Measurements from ENCODE around the gene NRXN3. TPM values are rescaled to one million over a fixed set of nuclear protein-coding genes. Genes with fewer than 3 reads are reported as not detected.

NRXN3 gene
- total RNA-seq, 1 donor: 2.5 TPM

- Histone ChIP-seq H4K20me1 (ENCODE audit: insufficient read depth, low read length) (no peaks in the 10 kb centered on the region), H3K27me3 (ENCODE audit: insufficient read depth, low read length) (no peaks in the 10 kb centered on the region), H3K79me2 (ENCODE audit: insufficient read depth, low read length) (no peaks in the 10 kb centered on the region), H3K4me3 (ENCODE audit: insufficient read depth, low read length) (no peak overlapping the region), H3K27ac (ENCODE audit: low read depth, low read length) (no peak overlapping the region), H3K4me1 (ENCODE audit: insufficient read depth, low read length) (no peaks in the 10 kb centered on the region), H3K36me3 (ENCODE audit: insufficient read depth, low read length) (no peaks in the 10 kb centered on the region), H2AFZ (ENCODE audit: low read length) (no peak overlapping the region), H3K4me2 (ENCODE audit: insufficient read depth, low read length) (no peak overlapping the region), H3K9me3 (ENCODE audit: low read depth, low read length) (no peaks in the 10 kb centered on the region)
- no peak for DNase-seq (ENCODE audit: insufficient read length, low spot score, missing footprints)
- no peak for TF ChIP-seq CTCF (IDR thresholded peaks at IDR 0.05; ENCODE audit: extremely low read depth, low read depth, low read length)
Observed at GRCh38 chr14:78445275-78445674, 275.1 kb downstream of the NRXN3 start.

- Histone ChIP-seq H3K27me3 (ENCODE audit: insufficient read depth, low read length) (no peaks in the 10 kb centered on the region), H3K36me3 (ENCODE audit: insufficient read depth, low read length) (no peaks in the 10 kb centered on the region), H3K4me1 (ENCODE audit: insufficient read depth, low read length) (no peaks in the 10 kb centered on the region), H3K4me2 (ENCODE audit: insufficient read depth, low read length) (no peak overlapping the region), H3K4me3 (ENCODE audit: insufficient read depth, low read length) (no peak overlapping the region), H3K9me3 (ENCODE audit: low read depth, low read length) (no peaks in the 10 kb centered on the region), H2AFZ (ENCODE audit: low read length) (no peak overlapping the region), H3K79me2 (ENCODE audit: insufficient read depth, low read length) (no peaks in the 10 kb centered on the region), H4K20me1 (ENCODE audit: insufficient read depth, low read length) (no peaks in the 10 kb centered on the region), H3K27ac (ENCODE audit: low read depth, low read length) (no peak overlapping the region)
- no peak for DNase-seq (ENCODE audit: insufficient read length, low spot score, missing footprints)
- TF ChIP-seq CTCF (IDR thresholded peaks at IDR 0.05; ENCODE audit: extremely low read depth, low read depth, low read length): no peak
Observed at GRCh38 chr14:78446807-78447206, 276.6 kb downstream of the NRXN3 start.

GRCh38 chr14:78448164-78449094 lies 278.3 kb downstream of the NRXN3 start:
- Histone ChIP-seq H3K27ac (ENCODE audit: low read depth, low read length) (no peak overlapping the region), H2AFZ (ENCODE audit: low read length) (no peak overlapping the region), H3K79me2 (ENCODE audit: insufficient read depth, low read length) (no peaks in the 10 kb centered on the region), H3K27me3 (ENCODE audit: insufficient read depth, low read length) (no peaks in the 10 kb centered on the region), H3K4me2 (ENCODE audit: insufficient read depth, low read length) (no peak overlapping the region), H4K20me1 (ENCODE audit: insufficient read depth, low read length) (no peaks in the 10 kb centered on the region), H3K4me3 (ENCODE audit: insufficient read depth, low read length) (no peak overlapping the region), H3K9me3 (ENCODE audit: low read depth, low read length) (no peaks in the 10 kb centered on the region), H3K36me3 (ENCODE audit: insufficient read depth, low read length) (no peaks in the 10 kb centered on the region), H3K4me1 (ENCODE audit: insufficient read depth, low read length) (no peaks in the 10 kb centered on the region)
- TF ChIP-seq CTCF (IDR thresholded peaks at IDR 0.05; ENCODE audit: extremely low read depth, low read depth, low read length): peak; percentile 67
- DNase-seq (ENCODE audit: insufficient read length, low spot score, missing footprints): peak; percentile 51

- no peak for DNase-seq (ENCODE audit: insufficient read length, low spot score, missing footprints)
- no peaks in the 10 kb centered on the region for H3K4me1 ChIP-seq (ENCODE audit: insufficient read depth, low read length)
- no peak overlapping the region for H3K4me2 ChIP-seq (ENCODE audit: insufficient read depth, low read length)
- H3K27ac ChIP-seq (ENCODE audit: low read depth, low read length): no peak overlapping the region
- no peak for TF ChIP-seq CTCF (IDR thresholded peaks at IDR 0.05; ENCODE audit: extremely low read depth, low read depth, low read length)
- no peaks in the 10 kb centered on the region for H3K79me2 ChIP-seq (ENCODE audit: insufficient read depth, low read length)
- no peaks in the 10 kb centered on the region for H3K36me3 ChIP-seq (ENCODE audit: insufficient read depth, low read length)
- H3K4me3 ChIP-seq (ENCODE audit: insufficient read depth, low read length): no peak overlapping the region
- H4K20me1 ChIP-seq (ENCODE audit: insufficient read depth, low read length): no peaks in the 10 kb centered on the region
- H3K9me3 ChIP-seq (ENCODE audit: low read depth, low read length): no peaks in the 10 kb centered on the region
- H3K27me3 ChIP-seq (ENCODE audit: insufficient read depth, low read length): no peaks in the 10 kb centered on the region
- H2AFZ ChIP-seq (ENCODE audit: low read length): no peak overlapping the region
Observed at GRCh38 chr14:78450669-78451318, 280.6 kb downstream of the NRXN3 start.

All from osteoblast (primary cell).